GM12892 (cell line): ENCODE data around the gene BCLAF1.

ENCODE experiments used
- POLR2A ChIP-seq: IDR thresholded peaks from 2 replicates; pipeline ENCODE4 v1.6.1; 2011; ENCODE audit warnings: low read depth, low read length, control low read depth
- TAF1 ChIP-seq: IDR thresholded peaks from 2 replicates; pipeline ENCODE4 v1.6.1; 2011; ENCODE audit warnings: low read depth, mild to moderate bottlenecking, control low read depth, low read length, borderline replicate concordance

DNA sequence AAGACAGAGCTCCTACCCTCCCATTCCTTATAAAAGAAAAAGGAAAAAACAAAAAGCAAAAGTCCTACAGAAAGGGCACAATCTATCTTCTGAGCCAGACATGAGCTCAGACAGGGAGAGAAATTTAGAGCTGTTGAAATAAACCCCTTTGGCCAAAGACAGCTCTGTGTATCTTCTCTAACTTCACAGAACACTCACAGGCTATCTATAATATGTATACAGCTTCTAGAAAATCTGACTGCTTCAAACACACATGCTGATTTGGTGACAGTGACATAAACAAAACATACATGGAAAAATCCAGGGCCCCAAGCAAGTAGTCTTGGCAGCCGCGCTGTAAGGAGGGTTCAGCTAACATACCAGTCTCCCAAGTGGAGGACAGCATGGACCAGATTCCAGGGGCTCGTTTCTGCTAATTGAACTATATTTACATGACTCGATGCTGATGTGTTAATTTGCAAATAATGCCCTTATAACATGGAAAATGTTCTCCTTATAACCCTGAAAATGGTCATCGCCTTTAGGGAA, 76.6 kb downstream of the BCLAF1 start:
- TF ChIP-seq POLR2A (no peak), TAF1 (no peak)
